Prostate gland (tissue), 2 donors: ENCODE results near the gene CSRP1. TPM values are rescaled to one million over a fixed set of nuclear protein-coding genes. Genes with fewer than 3 reads are reported as not detected.
A peak's percentile ranks its signal among the peaks of the same experiment; 100 is the strongest.

Experiments
- DNase-seq: peaks from one replicate; pipeline ENCODE4 v3.0.0-alpha.2; 2019; ENCODE audit warnings: low spot score
- H3K27ac ChIP-seq, 2 donors: fragments of 200-600 bp; sonication (generic); 2 replicates each; pipeline ENCODE4 v1.5.1; 2017 to 2019
- H3K27me3 ChIP-seq: fragments of 200-600 bp; sonication (generic); replicated peaks from 2 replicates; pipeline ENCODE4 v1.5.1; 2019; ENCODE audit not compliant: insufficient read depth
- H3K36me3 ChIP-seq, 2 donors: fragments of 200-600 bp; sonication (generic); 1 replicate in 1 of 2; 2 replicates in 1 of 2; pipeline versions ENCODE4 v1.5.1 to v1.8.1; 2017 to 2019
- H3K4me1 ChIP-seq: fragments of 200-600 bp; sonication (generic); replicated peaks from 2 replicates; pipeline ENCODE4 v1.5.1; 2019
- H3K4me3 ChIP-seq, 2 donors: fragments of 200-600 bp; sonication (generic); 2 replicates each; pipeline ENCODE4 v1.5.1; 2017 to 2019
- H3K9me3 ChIP-seq: fragments of 200-600 bp; sonication (generic); 2 replicates; pipeline ENCODE4 v1.5.1; 2017
- POLR2A ChIP-seq: fragments of 450-650 bp; IDR thresholded peaks from one replicate; pipeline ENCODE4 v1.6.1; 2016; ENCODE audit warnings: antibody characterized with exemption, mild to moderate bottlenecking
- POLR2AphosphoS5 ChIP-seq: sonication (generic); formaldehyde crosslinking; IDR thresholded peaks from one replicate; pipeline ENCODE4 v1.6.1; 2017; ENCODE audit warnings: antibody characterized with exemption
- WGBS: methylation state at CpG from one replicate; pipeline ENCODE4 v1.1.5; 2018; 5-methylcytosine and 5-hydroxymethylcytosine counted together
- intact Hi-C: fragments of 100-400 bp; cut with DNase I; formaldehyde crosslinking; loops from one replicate; pipeline ENCODE4 v1.14.2; 2022
- total RNA-seq, 2 donors: library from RNA; depleted of rRNA; stranded (reverse); fragments of >200 nt; gene quantifications; one replicate each; pipeline ENCODE4 v1.1.0, GENCODE V29; 2016
- TF ChIP-seq, protein P1 (sequence below), 4 experiments: fragments of 200-600 bp in 2 of 4; fragments of 450-650 bp in 2 of 4; sonication (generic) in 2 of 4; IDR thresholded peaks; 1 replicate in 3 of 4; 2 replicates in 1 of 4; pipeline ENCODE4 v1.5.1; 2016 to 2019; ENCODE audit warnings: antibody characterized with exemption in 4 of 4, mild to moderate bottlenecking in 2 of 4, moderate library complexity in 2 of 4

CSRP1 gene
- total RNA-seq, 2 donors from 2014 or later: 1,117 to 1,634 TPM

DNA sequence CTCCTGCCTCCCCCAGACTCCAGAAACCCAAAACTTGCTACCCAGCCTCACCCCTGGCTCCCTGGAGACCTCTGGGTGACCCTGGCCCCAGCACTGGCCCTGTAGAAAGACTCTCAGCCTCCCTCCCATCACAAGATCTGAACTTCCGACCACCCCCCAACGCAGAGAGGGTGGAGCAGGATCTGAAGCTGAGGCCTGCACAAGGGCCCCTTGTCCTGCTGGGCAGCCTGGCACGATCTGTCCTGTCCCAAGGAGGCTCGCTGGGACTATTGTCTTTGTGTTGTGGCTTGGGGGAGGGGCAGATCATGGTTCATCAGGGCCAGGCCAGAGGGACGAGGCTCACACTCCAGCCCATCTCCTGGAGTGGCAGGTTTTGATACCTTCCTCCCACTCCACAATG lies 57.9 kb downstream of the CSRP1 start:
- intact Hi-C loops: loop anchor here (2.0 kb wide), 1 partner anchor 32 kb away; no protein-coding TSS in a partner anchor
- no peaks in the 10 kb centered on the region for H3K27me3 ChIP-seq
- H3K4me3 ChIP-seq: no peak overlapping the region
- TF ChIP-seq POLR2AphosphoS5: no peak
- TF ChIP-seq, protein P1, sequence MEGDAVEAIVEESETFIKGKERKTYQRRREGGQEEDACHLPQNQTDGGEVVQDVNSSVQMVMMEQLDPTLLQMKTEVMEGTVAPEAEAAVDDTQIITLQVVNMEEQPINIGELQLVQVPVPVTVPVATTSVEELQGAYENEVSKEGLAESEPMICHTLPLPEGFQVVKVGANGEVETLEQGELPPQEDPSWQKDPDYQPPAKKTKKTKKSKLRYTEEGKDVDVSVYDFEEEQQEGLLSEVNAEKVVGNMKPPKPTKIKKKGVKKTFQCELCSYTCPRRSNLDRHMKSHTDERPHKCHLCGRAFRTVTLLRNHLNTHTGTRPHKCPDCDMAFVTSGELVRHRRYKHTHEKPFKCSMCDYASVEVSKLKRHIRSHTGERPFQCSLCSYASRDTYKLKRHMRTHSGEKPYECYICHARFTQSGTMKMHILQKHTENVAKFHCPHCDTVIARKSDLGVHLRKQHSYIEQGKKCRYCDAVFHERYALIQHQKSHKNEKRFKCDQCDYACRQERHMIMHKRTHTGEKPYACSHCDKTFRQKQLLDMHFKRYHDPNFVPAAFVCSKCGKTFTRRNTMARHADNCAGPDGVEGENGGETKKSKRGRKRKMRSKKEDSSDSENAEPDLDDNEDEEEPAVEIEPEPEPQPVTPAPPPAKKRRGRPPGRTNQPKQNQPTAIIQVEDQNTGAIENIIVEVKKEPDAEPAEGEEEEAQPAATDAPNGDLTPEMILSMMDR (IDR thresholded peaks at IDR 0.05): no peak
- TF ChIP-seq POLR2A: no peak
- WGBS: 96% methylated on average over 4 of the region's 5 CpGs
- DNase-seq: no peak
- H3K9me3 ChIP-seq: no peaks in the 10 kb centered on the region
- no peak overlapping the region for H3K27ac ChIP-seq
- H3K4me1 ChIP-seq: peaks cover 4% of the 10 kb centered on the region
- no peaks in the 10 kb centered on the region for H3K36me3 ChIP-seq

DNA sequence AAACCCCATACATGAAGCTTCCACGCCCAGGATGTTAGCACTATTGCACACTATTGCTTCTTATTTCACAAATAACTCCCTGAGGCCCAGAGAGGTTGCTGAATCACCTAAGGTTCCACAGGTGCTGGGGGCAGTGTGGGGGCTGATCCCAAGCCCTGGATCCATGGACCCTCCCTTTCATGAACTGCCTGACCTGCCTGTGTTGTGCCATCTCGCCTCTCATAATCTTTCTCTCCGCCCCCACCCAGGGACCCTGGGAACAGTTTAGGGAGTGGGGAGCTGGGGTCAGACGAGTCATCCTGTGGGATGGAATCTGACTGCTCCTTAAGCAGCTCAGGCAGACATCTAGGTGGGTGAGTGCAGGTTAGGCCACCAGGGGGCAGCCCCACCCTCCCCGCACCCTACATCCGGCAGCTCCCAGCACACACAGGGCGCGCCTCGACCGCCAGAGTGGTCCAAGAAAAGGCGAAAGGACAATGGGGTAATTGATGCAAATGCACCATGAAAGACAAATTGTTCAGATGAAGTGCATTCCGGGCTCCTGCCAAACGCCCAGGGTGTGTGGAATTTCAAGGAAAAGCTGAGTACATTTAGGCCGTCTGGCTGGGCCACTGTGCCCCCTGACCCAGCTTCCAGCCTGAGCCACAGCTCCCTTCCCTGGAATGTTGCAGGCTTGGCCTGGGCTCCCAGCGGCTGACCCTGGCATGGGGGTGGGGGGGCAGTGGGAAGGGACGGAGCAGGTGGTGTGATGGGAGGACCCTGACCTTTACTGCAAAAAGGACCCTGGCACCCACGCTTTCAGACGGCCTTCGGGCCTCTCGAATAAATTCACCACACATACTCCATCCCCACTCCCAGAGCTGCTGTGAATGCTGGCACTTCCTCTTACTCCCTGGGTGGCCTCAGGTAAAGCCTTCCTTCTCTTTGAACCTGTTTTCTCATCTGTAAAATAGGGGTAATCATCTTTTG lies 58.7 kb downstream of the CSRP1 start:
- Histone ChIP-seq H3K36me3 (no peaks in the 10 kb centered on the region), H3K4me3 (no peak overlapping the region), H3K27ac (no peak overlapping the region), H3K4me1 (peaks cover 4% of the 10 kb centered on the region), H3K9me3 (no peaks in the 10 kb centered on the region), H3K27me3 (no peaks in the 10 kb centered on the region)
- intact Hi-C loops: loop anchor here (2.0 kb wide), 2 partner anchors 33 to 65 kb away; no protein-coding TSS in a partner anchor
- peak; percentile 78 for DNase-seq
- WGBS: 39% methylated on average over 20 of the region's 20 CpGs
- peak; percentile 41 for TF ChIP-seq POLR2AphosphoS5
- TF ChIP-seq, protein P1 (IDR thresholded peaks at IDR 0.05): peak; percentile 74 to 94 (median 90)
- TF ChIP-seq POLR2A: no peak

DNA sequence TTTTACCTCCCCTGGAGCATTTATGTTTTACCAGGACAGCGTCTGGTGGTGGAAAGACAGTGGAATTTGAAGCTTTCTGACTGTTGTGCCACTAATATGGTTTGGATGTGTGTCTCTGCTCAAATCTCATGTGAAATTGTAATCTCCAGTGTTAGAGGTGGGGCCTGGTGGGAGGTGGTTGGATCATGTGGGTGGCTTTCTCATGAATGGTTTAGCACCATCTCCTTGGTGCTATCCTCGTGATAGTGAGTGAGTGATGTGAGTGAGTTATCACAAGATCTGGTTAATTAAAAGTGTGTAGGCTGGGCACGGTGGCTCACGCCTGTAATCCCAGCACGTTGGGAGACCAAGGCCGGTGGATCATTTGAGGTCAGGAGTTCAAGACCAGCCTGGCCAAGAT lies 61.6 kb downstream of the CSRP1 start:
- Histone ChIP-seq H3K4me3 (no peak overlapping the region), H3K27me3 (no peaks in the 10 kb centered on the region), H3K36me3 (no peaks in the 10 kb centered on the region), H3K27ac (no peak overlapping the region), H3K9me3 (no peaks in the 10 kb centered on the region), H3K4me1 (no peaks in the 10 kb centered on the region)
- DNase-seq: no peak
- 97% methylated on average over 6 of the region's 6 CpGs for WGBS
- intact Hi-C loops: no loop called here
- TF ChIP-seq POLR2A: no peak
- TF ChIP-seq, protein P1 (IDR thresholded peaks at IDR 0.05): no peak
- TF ChIP-seq POLR2AphosphoS5: no peak

DNA sequence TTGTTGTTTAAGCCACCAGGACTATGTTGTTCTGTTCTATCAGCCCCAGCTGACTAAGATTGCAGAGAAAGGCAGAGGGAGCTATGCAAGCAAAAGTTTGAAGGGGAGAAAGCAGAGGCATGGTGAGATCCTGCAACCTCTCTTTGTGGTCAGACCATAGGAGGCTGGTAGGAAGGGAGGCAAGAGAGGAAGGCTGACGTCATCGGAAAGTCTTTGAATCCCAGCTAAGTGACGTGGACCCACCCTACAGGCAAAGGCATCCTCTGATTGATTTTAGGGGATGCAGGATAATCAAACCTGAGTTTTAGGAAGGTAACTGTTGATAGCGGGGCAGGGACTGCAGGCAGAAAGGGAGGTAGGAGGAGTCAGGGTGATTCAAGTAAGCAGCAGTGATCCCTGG lies 62.1 kb downstream of the CSRP1 start:
- no peak overlapping the region for H3K4me3 ChIP-seq
- intact Hi-C loops: no loop called here
- TF ChIP-seq, protein P1 (IDR thresholded peaks at IDR 0.05): no peak
- no peak for TF ChIP-seq POLR2A
- TF ChIP-seq POLR2AphosphoS5: no peak
- H3K27ac ChIP-seq: no peak overlapping the region
- no peaks in the 10 kb centered on the region for H3K4me1 ChIP-seq
- WGBS: 89% methylated on average over 4 of the region's 4 CpGs
- no peak for DNase-seq
- H3K27me3 ChIP-seq: no peaks in the 10 kb centered on the region
- no peaks in the 10 kb centered on the region for H3K9me3 ChIP-seq
- H3K36me3 ChIP-seq: no peaks in the 10 kb centered on the region
